ENCODE data around the gene ERBB2. TPM values are rescaled to one million over a fixed set of nuclear protein-coding genes. Genes with fewer than 3 reads are reported as not detected.

Gene ERBB2
- total and polyA plus RNA-seq, 9 of the 15 experiments (the other 6 are each of a cell fraction or from before 2014, with no cell fraction given) = 0.74 to 5.6 (median 3.3) TPM

DNA sequence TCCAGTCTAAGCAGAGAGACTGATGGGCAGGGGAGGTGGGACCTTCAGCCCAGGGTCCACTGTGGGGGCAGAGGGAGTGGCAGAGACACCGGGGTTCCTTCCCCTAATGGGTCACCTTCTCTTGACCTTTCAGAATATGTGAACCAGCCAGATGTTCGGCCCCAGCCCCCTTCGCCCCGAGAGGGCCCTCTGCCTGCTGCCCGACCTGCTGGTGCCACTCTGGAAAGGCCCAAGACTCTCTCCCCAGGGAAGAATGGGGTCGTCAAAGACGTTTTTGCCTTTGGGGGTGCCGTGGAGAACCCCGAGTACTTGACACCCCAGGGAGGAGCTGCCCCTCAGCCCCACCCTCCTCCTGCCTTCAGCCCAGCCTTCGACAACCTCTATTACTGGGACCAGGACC, 27.7 kb downstream of the ERBB2 start:
- ChIA-PET CTCF (ENCODE audit: low intra/inter-chr PET ratio) (no interaction called here), POLR2A (interaction anchor here (1.0 kb wide), 1 partner anchor 35 kb away, joined by 3 read pairs; no protein-coding TSS in a partner anchor)
- no peak overlapping the region for H3K4me2 ChIP-seq (ENCODE audit: insufficient read depth, low read length)
- no peaks in the 10 kb centered on the region for H3K9me1 ChIP-seq (ENCODE audit: control insufficient read depth, insufficient read depth, low read length)
- H2AFZ ChIP-seq (ENCODE audit: low read depth, low read length) = no peak overlapping the region
- FAIRE-seq = no peak
- intact Hi-C loops (cut with micrococcal nuclease) (no loop called here), in situ Hi-C loops (cut with MboI) (no loop called here)
- H3K36me3 ChIP-seq (ENCODE audit: control insufficient read depth, insufficient read depth, low read length) = peaks cover 22% of the 10 kb centered on the region; the same call in 1 of the 3 replicates
- H3K9ac ChIP-seq (ENCODE audit: insufficient read depth in 1 of 2, low read depth in 2 of 2, low read length in 2 of 2) = peak overlapping the region in 1 of 2 experiments; percentile 42; a peak in 1 of 4 replicates
- H3K4me1 ChIP-seq (replicated peaks in 1 of 2; ENCODE audit: control insufficient read depth in 2 of 2, insufficient read depth in 2 of 2, low read length in 2 of 2) = peaks cover 13 to 53% of the 10 kb centered on the region in 2 experiments; a peak in 4 of 5 replicates
- no TSS peak for BruUV-seq (replicated peaks)
- no peaks in the 10 kb centered on the region for H4K20me1 ChIP-seq (replicated peaks; ENCODE audit: control insufficient read depth, insufficient read depth, low read length)
- H3K79me2 ChIP-seq (ENCODE audit: control insufficient read depth, insufficient read depth, low read length) = peaks cover 14% of the 10 kb centered on the region
- no peak for ATAC-seq
- H3K27me3 ChIP-seq (ENCODE audit: control insufficient read depth in 2 of 2, insufficient read depth in 2 of 2, low read length in 2 of 2) = no peaks in the 10 kb centered on the region
- TF ChIP-seq, protein P1, sequence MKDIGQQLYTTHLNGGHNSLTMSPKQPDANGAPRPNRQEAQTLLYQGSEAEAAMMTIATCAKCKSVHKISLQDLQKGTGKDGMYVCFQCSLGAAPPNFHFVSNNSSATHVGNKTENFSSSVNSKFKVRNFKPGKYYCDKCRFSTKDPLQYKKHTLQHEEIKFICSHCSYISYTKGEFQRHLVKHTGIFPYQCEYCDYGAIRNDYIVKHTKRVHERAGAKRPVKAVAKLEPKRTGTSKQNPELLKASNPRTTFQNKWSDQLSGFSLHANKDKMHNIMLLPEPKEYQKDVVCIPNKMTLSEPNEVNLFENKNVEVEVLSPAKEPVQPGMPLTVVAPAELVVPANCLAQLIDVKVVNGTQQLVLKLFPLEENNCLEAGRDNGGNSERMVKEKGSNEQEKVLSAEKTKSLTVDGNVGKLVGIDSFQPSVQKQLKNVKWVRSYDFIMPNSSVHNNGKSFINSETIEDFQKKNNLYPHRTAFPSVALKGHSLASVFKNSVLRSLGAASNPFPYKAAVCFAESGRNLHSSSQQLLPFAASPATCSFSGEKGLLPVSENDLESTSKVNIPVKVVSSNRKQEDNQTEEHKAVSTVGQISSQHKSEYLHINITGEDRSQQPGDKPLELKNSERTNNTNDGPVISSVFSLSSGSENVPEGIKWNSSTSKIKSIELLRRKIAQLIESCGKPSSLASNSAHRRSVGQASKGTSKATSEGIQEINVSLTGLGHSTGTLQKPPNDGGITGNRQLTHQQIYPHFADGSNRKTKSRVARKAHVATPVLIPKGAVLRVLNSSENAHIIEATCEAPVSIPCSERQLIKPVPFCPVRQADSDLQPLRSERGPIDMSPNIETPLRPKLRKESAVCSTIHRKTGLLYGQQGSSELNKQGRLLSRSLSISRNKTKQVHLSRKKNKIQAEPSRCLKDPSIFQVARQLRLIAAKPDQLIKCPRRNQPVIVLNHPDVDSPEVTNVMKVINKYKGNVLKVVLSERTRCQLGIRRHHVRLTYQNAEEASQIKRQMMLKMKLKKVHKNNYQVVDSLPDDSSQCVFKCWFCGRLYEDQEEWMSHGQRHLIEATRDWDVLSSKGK (CRISPR knock-in tag; IDR thresholded peaks at IDR 0.05) = no peak
- TF ChIP-seq RBFOX2 (IDR thresholded peaks at IDR 0.05; ENCODE audit: low read depth, low read length) (peak; percentile 44), KDM1A (IDR thresholded peaks at IDR 0.05) (no peak), TSC22D4 (tag; IDR thresholded peaks at IDR 0.05) (no peak), MEF2D (tag; conservative IDR thresholded peaks at IDR 0.05; ENCODE audit: low read depth) (no peak), POLR2G (IDR thresholded peaks at IDR 0.05; ENCODE audit: low read depth, low read length) (peak; percentile 30; the same call in 1 of the 2 replicates), TCF7L2 (IDR thresholded peaks at IDR 0.05; ENCODE audit: low read depth, low read length) (no peak), PRPF4 (IDR thresholded peaks at IDR 0.05; ENCODE audit: insufficient read depth, low read depth, low read length, poor library complexity, severe bottlenecking) (no peak), ZNF551 (CRISPR knock-in tag; IDR thresholded peaks at IDR 0.05) (no peak), NELFE (IDR thresholded peaks at IDR 0.05; ENCODE audit: insufficient read depth, insufficient read length) (no peak), ZNF24 (IDR thresholded peaks at IDR 0.05) (no peak)
- TF ChIP-seq, protein P2, sequence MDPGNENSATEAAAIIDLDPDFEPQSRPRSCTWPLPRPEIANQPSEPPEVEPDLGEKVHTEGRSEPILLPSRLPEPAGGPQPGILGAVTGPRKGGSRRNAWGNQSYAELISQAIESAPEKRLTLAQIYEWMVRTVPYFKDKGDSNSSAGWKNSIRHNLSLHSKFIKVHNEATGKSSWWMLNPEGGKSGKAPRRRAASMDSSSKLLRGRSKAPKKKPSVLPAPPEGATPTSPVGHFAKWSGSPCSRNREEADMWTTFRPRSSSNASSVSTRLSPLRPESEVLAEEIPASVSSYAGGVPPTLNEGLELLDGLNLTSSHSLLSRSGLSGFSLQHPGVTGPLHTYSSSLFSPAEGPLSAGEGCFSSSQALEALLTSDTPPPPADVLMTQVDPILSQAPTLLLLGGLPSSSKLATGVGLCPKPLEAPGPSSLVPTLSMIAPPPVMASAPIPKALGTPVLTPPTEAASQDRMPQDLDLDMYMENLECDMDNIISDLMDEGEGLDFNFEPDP (CRISPR knock-in tag; IDR thresholded peaks at IDR 0.05) = no peak
- no peak overlapping the region for H3K27ac ChIP-seq (ENCODE audit: extremely low read depth, low read depth, low read length)
- DNase-seq (ENCODE audit: extremely low read depth in 1 of 4, low spot score in 3 of 4) = no peak
- 55% methylated on average over 5 of the region's 10 CpGs for WGBS (ENCODE audit: insufficient coverage, low coverage, missing lambda C conversion rate)
- H3K4me3 ChIP-seq = no peak overlapping the region
- H3K9me3 ChIP-seq (replicated peaks; ENCODE audit: control insufficient read depth, insufficient read depth, low read depth, low read length) = no peaks in the 10 kb centered on the region
